Ammon's horn (tissue), 1 donor: ENCODE results near the gene SP100.

Experiments
- DNase-seq: peaks from one replicate; pipeline ENCODE4 v3.0.0-alpha.2; 2016; ENCODE audit warnings: low spot score

SP100 gene

GRCh38 chr2:230542751-230543150, 126.8 kb downstream of the SP100 start:
- DNase-seq: no peak

GRCh38 chr2:230552181-230552580, 136.2 kb downstream of the SP100 start:
- no peak for DNase-seq

- no peak for DNase-seq
Observed at GRCh38 chr2:230557065-230557464, 141.1 kb downstream of the SP100 start.

GRCh38 chr2:230564805-230565779, 149.1 kb downstream of the SP100 start:
- peak; percentile 7 for DNase-seq

GRCh38 chr2:230569298-230569697, 153.3 kb downstream of the SP100 start:
- no peak for DNase-seq

- DNase-seq: no peak
Observed at GRCh38 chr2:230570987-230571386, 155.0 kb downstream of the SP100 start.

GRCh38 chr2:230575642-230576324, 159.8 kb downstream of the SP100 start:
- no peak for DNase-seq

GRCh38 chr2:230577114-230577513, 161.1 kb downstream of the SP100 start:
- no peak for DNase-seq

GRCh38 chr2:230578106-230578505, 162.1 kb downstream of the SP100 start:
- no peak for DNase-seq

- no peak for DNase-seq
Observed at GRCh38 chr2:230582851-230583283, 166.9 kb downstream of the SP100 start.

GRCh38 chr2:230583581-230583980, 167.6 kb downstream of the SP100 start:
- DNase-seq: no peak

- no peak for DNase-seq
Observed at GRCh38 chr2:230586328-230586982, 170.5 kb downstream of the SP100 start.

- no peak for DNase-seq
Observed at GRCh38 chr2:230589025-230589424, 173.0 kb downstream of the SP100 start.

- DNase-seq: no peak
Observed at GRCh38 chr2:230589497-230590015, 173.6 kb downstream of the SP100 start.

GRCh38 chr2:230590333-230590732, 174.3 kb downstream of the SP100 start:
- DNase-seq: no peak

- DNase-seq: no peak
Observed at GRCh38 chr2:230591850-230592249, 175.8 kb downstream of the SP100 start.

- no peak for DNase-seq
Observed at GRCh38 chr2:230592775-230593174, 176.8 kb downstream of the SP100 start.
